A673 (cell line): ENCODE data around the gene PARM1.

ENCODE experiments used
- CTCF ChIP-seq: fragments of 300-800, 200-600 bp; sonication (generic); conservative IDR thresholded peaks from 2 replicates; pipeline ENCODE4 v1.5.1; 2017; ENCODE audit warnings: low read depth, mild to moderate bottlenecking, antibody characterized with exemption, low read length, moderate library complexity, mixed read lengths
- EZH2 ChIP-seq: fragments of 200-600 bp; sonication (generic); IDR thresholded peaks from 2 replicates; pipeline ENCODE4 v1.6.1; 2017; ENCODE audit warnings: borderline replicate concordance, low read depth, mild to moderate bottlenecking, mixed read lengths, antibody characterized with exemption, low read length; ENCODE audit not compliant: poor library complexity, severe bottlenecking

DNA sequence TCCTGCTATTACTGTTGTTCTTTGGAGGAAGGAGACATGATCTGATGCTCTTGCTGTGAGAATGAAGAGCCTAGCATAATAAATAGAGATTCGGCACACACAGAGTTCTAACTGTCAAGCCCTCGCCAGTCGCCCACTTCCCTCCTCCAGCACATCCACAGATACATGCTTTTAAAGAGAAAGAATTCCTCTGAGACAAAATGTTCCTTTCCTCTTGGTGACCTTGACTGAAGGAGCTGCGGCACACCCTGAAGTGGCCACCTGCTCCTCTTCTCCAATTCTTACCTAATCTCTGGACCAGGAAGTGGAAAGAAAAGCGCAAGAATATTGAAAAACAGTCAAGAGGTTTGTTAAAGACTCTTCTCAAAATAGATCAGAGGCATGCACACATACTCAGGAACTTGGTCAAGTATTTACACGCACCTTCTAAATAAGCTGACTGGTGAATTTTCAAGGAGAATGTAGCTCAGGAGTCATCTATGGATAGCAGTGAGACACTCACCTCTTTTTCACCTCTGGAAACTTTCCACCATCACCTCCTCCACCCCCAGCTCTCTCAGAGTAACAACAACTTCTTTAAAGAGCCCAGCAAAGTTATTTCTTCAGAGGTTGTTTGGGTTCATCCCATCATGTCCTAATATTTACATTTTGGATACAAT is 95.4 kb downstream of the PARM1 start:
- TF ChIP-seq CTCF, result no peak
- TF ChIP-seq EZH2, result no peak
